Fibroblast of the aortic adventitia (primary cell): ENCODE data around the gene NDUFAF2. TPM values are rescaled to one million over a fixed set of nuclear protein-coding genes. Genes with fewer than 3 reads are reported as not detected.
"Not testable (repeated sequence)": the region's sequence is repeated elsewhere in the genome, so short reads cannot be mapped to it uniquely, and the experiment has no call there.

Experiments
- DNase-seq: peaks from one replicate; pipeline ENCODE4 v3.0.0-alpha.2; 2010; ENCODE audit warnings: low read depth
- H3K4me3 ChIP-seq: 2 replicates; pipeline ENCODE4 v1.5.1; 2011; ENCODE audit warnings: low read depth, mild to moderate bottlenecking, control low read depth, low read length, moderate library complexity
- total RNA-seq: library from RNA; depleted of rRNA; stranded (reverse); fragments of >200 nt; gene quantifications from 2 replicates; pipeline ENCODE4 v1.2.3, GENCODE V29; 2012; ENCODE audit warnings: low replicate concordance
- TF ChIP-seq, protein P1 (sequence below): IDR thresholded peaks from 2 replicates; pipeline ENCODE4 v1.5.1; 2011; ENCODE audit warnings: mild to moderate bottlenecking, low read length, control low read depth, inconsistent platforms; ENCODE audit not compliant: insufficient read depth

The NDUFAF2 gene
- total RNA-seq, 1 donor = 50.8 TPM

DNA sequence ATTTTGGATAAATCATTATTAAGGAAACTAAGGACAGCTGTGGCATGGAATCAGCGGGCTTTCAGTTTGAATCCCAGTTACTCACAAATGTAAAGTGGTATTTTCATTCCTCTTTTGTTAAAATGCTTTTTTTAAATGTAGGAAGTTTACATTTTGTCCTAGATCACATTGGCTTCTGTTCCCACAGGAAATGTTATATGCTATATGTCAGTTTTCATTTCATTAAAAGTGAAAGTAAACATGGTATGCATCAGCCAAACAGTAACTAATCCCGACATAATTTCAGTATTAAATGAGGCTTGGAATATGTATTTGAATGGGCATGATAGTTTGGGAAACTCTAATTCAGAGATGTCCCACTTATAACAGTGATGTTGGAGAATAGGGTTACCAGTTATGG is 235.9 kb downstream of the NDUFAF2 start:
- no peak for DNase-seq
- peak overlapping the region; percentile 32 for H3K4me3 ChIP-seq
- TF ChIP-seq, protein P1, sequence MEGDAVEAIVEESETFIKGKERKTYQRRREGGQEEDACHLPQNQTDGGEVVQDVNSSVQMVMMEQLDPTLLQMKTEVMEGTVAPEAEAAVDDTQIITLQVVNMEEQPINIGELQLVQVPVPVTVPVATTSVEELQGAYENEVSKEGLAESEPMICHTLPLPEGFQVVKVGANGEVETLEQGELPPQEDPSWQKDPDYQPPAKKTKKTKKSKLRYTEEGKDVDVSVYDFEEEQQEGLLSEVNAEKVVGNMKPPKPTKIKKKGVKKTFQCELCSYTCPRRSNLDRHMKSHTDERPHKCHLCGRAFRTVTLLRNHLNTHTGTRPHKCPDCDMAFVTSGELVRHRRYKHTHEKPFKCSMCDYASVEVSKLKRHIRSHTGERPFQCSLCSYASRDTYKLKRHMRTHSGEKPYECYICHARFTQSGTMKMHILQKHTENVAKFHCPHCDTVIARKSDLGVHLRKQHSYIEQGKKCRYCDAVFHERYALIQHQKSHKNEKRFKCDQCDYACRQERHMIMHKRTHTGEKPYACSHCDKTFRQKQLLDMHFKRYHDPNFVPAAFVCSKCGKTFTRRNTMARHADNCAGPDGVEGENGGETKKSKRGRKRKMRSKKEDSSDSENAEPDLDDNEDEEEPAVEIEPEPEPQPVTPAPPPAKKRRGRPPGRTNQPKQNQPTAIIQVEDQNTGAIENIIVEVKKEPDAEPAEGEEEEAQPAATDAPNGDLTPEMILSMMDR = no peak

DNA sequence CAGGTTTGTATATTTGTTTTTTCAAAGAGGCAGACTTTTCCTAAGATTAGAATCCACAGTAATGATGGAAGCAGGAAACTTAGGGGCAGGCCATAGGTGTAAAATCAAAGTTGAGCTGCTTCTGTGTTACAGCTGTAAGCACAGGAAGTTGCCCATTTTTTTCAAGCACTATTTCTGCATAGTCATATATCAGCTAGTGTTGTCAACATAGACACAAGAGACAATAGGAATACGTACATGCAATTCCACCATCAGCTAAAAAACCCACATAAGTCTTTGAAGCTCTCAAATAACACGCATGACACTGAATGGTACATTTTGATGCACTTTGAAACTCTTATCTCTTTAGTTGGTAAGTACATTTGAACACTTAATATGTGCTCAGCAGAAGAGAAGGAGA is 237.4 kb downstream of the NDUFAF2 start:
- H3K4me3 ChIP-seq = no peak overlapping the region
- TF ChIP-seq, protein P1 = no peak
- DNase-seq = no peak

DNA sequence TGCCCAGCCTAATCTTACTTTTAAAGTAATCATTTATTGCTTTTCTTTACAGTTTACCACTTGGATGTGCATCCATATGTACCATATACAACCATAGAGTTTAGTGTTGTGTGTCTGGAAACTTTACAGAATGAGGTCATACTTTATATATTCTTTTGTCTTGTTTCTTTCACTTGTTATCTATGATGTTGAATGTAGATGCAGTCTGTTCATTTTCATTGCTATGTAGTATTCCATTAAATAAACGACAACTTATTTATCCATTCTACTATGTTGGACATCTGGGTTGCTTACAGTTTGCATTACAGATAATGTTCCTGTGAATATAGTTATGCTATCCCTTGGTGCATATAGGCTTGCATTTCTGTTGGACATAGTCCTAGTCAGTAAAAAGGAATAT is 238.5 kb downstream of the NDUFAF2 start:
- no peak for DNase-seq
- TF ChIP-seq, protein P1 = no peak
- no peak overlapping the region for H3K4me3 ChIP-seq

DNA sequence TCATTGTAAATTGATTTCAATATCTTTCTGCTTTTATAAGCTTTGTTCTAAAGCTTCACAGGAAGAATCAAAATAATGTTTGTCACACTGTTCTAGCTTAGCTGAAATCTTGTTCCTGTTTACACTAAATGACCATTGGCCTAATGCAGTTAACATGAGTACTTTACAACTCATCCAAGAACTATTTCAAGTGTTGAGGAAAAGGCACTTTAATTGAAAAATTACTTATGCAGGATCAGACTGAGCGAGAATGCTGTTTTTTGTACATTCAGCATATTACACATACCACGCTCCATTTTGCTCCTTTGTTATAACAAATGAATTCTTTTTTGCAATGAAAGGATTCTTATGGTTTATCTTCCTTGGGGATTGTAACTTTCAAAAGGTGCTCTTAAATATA is 239.7 kb downstream of the NDUFAF2 start:
- no peak for DNase-seq
- TF ChIP-seq, protein P1 = no peak
- no peak overlapping the region for H3K4me3 ChIP-seq

DNA sequence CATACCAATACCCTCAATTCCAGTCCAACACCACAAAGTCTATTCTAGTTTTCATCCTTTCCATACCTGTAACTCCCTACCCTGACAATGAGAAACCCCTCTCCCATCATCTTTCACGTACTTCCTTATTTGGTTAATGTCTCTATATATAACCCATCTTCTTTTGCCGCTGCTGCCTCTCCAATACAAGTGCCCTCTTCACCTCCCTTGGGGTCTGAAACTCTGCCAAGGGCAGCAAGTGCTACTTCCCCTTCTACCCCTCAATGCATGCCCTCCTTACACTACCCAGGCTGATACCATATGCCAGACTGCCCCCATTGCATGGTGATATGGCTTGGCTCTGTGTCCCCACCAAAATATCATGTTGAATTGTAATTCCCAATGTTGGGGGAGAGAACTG is 241.6 kb downstream of the NDUFAF2 start:
- TF ChIP-seq, protein P1 = no peak
- DNase-seq = no peak

DNA sequence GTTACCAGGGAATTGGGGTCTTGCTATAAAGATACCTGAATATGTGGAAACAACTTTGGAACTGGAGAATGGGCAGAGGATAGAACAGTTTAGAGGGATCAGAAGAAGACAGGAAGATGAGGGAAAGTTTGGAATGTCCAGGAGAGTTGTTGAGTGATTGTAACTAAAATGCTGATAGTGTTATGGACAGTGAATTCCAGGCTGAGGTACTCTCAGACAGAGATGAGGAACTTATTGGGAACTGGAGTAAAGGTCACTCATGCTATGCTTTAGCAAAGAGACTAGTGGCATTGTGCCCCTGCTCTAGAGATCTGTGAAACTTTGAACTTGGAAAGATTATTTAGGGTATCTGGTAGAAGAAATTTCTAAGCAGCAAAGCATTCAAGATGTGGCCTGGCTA is 242.3 kb downstream of the NDUFAF2 start:
- DNase-seq, H3K4me3 ChIP-seq: not testable (repeated sequence)

More for the DNA sequence above, 241.6 kb downstream of the NDUFAF2 start:
- no peak overlapping the region for H3K4me3 ChIP-seq

DNA sequence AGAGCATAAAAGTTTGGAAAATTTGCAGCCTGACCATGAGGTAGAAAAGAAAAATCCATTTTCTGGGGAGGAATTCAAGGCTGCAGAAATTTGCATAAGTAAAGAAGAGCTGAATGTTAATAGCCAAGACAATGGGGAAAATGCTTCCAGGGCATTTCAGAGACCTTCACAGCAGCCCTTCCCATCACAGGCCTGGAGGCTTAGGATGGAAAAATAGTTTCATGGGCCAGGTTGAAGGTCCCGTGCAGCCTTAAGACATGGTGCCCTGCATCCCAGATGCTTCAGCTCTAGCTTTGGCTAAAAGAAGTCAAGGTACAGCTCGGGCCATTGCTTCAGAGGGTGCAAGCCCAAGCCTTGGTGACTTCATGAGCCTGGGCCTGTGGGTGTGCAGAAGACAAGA is 242.8 kb downstream of the NDUFAF2 start:
- H3K4me3 ChIP-seq, DNase-seq: not testable (repeated sequence)

DNA sequence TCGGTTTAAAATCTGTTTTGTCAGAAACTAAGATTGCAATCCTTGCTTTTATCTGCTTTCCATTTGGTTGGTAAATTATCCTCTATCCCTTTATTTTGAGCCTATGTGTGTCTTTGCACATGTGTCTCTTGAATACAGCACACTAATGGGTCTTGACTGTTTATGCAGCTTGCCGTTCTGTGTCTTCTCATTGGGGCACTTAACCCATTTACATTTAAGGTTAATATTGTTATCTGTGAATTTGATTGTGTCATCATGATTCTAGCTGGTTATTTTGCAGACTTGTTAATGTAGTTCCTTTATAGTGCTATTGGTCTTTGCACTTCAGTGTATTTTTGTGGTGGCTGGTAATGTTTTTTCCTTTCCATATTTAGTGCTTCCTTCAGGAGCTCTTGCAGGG is 253.6 kb downstream of the NDUFAF2 start:
- TF ChIP-seq, protein P1 = no peak
- H3K4me3 ChIP-seq = no peak overlapping the region
- no peak for DNase-seq
